ENCODE measurements around the gene TRPM3.

DNA sequence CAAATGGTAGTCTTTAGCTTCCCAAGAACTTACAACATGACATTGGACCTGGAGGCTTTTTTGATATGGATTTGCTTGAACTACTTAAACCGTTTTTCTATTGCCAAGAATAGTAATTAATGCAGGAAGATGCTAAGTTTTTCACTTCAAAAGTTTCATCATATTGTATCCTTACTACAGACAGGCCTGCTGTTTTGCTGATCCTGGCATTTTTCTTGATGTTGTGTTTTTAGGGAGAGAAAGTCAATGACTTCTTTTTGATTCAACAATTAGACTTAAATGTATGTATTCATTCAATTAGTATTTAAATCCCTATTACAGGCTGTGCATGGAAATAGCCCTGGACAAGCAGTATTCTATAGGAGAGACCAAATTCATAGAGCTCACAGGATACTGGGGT is 172.7 kb downstream of the TRPM3 start:
- TF ChIP-seq CTCF (IDR thresholded peaks at IDR 0.05) (no peak), POLR2A (IDR thresholded peaks at IDR 0.05) (no peak), POLR2AphosphoS5 (IDR thresholded peaks at IDR 0.05) (no peak), EP300 (IDR thresholded peaks at IDR 0.05) (no peak)
